Peyer's patch (tissue), 4 donors: Measurements from ENCODE around the gene SMTN. TPM values are rescaled to one million over a fixed set of nuclear protein-coding genes. Genes with fewer than 3 reads are reported as not detected.
"Not testable (repeated sequence)": the region's sequence is repeated elsewhere in the genome, so short reads cannot be mapped to it uniquely, and the experiment has no call there.

Source experiments
- DNase-seq, 3 donors: peaks; one replicate each; pipeline ENCODE4 v3.0.0-alpha.2; 2017 to 2019
- H3K27ac ChIP-seq, 4 donors: fragments of 200-600 bp; sonication (generic); one replicate each; pipeline ENCODE4 v1.5.1; 2016 to 2019
- H3K27me3 ChIP-seq, 2 donors: fragments of 200-600 bp; sonication (generic); one replicate each; pipeline ENCODE4 v1.5.1; 2019
- H3K36me3 ChIP-seq, 3 donors: fragments of 200-600 bp; sonication (generic); one replicate each; pipeline ENCODE4 v1.5.1; 2016 to 2019
- H3K4me1 ChIP-seq, 4 donors: fragments of 200-600 bp; sonication (generic); one replicate each; pipeline ENCODE4 v1.5.1; 2016 to 2019
- H3K4me3 ChIP-seq, 4 donors: fragments of 200-600 bp; sonication (generic); 1 replicate in 3 of 4; 2 replicates in 1 of 4; pipeline ENCODE4 v1.5.1; 2016 to 2019; ENCODE audit warnings: mild to moderate bottlenecking in 1 of 4
- H3K9me3 ChIP-seq, 4 donors: fragments of 200-600 bp; sonication (generic); one replicate each; pipeline ENCODE4 v1.5.1; 2016 to 2019; ENCODE audit warnings: mild to moderate bottlenecking in 1 of 4
- CTCF ChIP-seq, 6 experiments: fragments of 450-650 bp in 4 of 6; fragments of 200-600 bp in 2 of 6; sonication (generic) in 1 of 6; IDR thresholded peaks; one replicate each; pipeline ENCODE4 v1.5.1; 2017 to 2019; ENCODE audit warnings: antibody characterized with exemption in 6 of 6, mild to moderate bottlenecking in 3 of 6, moderate library complexity in 1 of 6
- POLR2A ChIP-seq, 2 donors: fragments of 450-650 bp; IDR thresholded peaks; one replicate each; pipeline ENCODE4 v1.5.1; 2017; ENCODE audit warnings: antibody characterized with exemption in 2 of 2, mild to moderate bottlenecking in 2 of 2, moderate library complexity in 2 of 2
- total RNA-seq, 4 donors: library from RNA; depleted of rRNA; stranded (reverse); fragments of >200 nt; gene quantifications; one replicate each; pipeline ENCODE4 v1.1.0, GENCODE V29; 2016

Gene SMTN
- total RNA-seq, 4 donors from 2014 or later, result 23.1 to 124 (median 75.9) TPM

- Histone ChIP-seq H3K4me1 (no peaks in the 10 kb centered on the region), H3K4me3 (peak overlapping the region in 2 of 4 donors; percentile 32 to 43), H3K36me3 (no peaks in the 10 kb centered on the region), H3K9me3 (no peaks in the 10 kb centered on the region), H3K27ac (no peak overlapping the region), H3K27me3 (no peaks in the 10 kb centered on the region)
- no peak for DNase-seq
- TF ChIP-seq CTCF (IDR thresholded peaks at IDR 0.05), result no peak
- no peak for TF ChIP-seq POLR2A (IDR thresholded peaks at IDR 0.05)
These were observed 16.7 kb upstream of the SMTN start for GRCh38 chr22:31064369-31064768.

GRCh38 chr22:31068970-31069369 is 12.1 kb upstream of the SMTN start:
- H3K4me1 ChIP-seq, result no peaks in the 10 kb centered on the region
- H3K4me3 ChIP-seq, result no peak overlapping the region
- H3K36me3 ChIP-seq, result no peaks in the 10 kb centered on the region
- no peak for DNase-seq
- H3K27me3 ChIP-seq, result no peaks in the 10 kb centered on the region
- H3K9me3 ChIP-seq, result no peaks in the 10 kb centered on the region
- TF ChIP-seq CTCF (IDR thresholded peaks at IDR 0.05) (no peak), POLR2A (IDR thresholded peaks at IDR 0.05) (no peak)
- H3K27ac ChIP-seq, result no peak overlapping the region

- H3K27ac ChIP-seq, DNase-seq, H3K36me3 ChIP-seq, H3K4me3 ChIP-seq, H3K9me3 ChIP-seq, H3K27me3 ChIP-seq, H3K4me1 ChIP-seq: not testable (repeated sequence)
These were observed 11.3 kb upstream of the SMTN start for GRCh38 chr22:31069691-31070314.

- not testable (repeated sequence) for H3K36me3 ChIP-seq, H3K4me3 ChIP-seq, DNase-seq, H3K4me1 ChIP-seq, H3K27me3 ChIP-seq, H3K27ac ChIP-seq, H3K9me3 ChIP-seq
These were observed 8.0 kb upstream of the SMTN start for GRCh38 chr22:31073125-31073524.

- DNase-seq, H3K27ac ChIP-seq, H3K27me3 ChIP-seq, H3K36me3 ChIP-seq, H3K4me1 ChIP-seq, H3K9me3 ChIP-seq, H3K4me3 ChIP-seq: not testable (repeated sequence)
These were observed 7.5 kb upstream of the SMTN start for GRCh38 chr22:31073545-31074145.

GRCh38 chr22:31075961-31076360 is 5.2 kb upstream of the SMTN start:
- no peak for TF ChIP-seq CTCF (IDR thresholded peaks at IDR 0.05)
- TF ChIP-seq POLR2A (IDR thresholded peaks at IDR 0.05), result no peak
- H3K9me3 ChIP-seq, result no peaks in the 10 kb centered on the region
- H3K4me1 ChIP-seq, result peaks cover 0 to 24% (median 0%) of the 10 kb centered on the region in 4 donors
- H3K4me3 ChIP-seq, result no peak overlapping the region
- H3K27me3 ChIP-seq, result no peaks in the 10 kb centered on the region
- H3K27ac ChIP-seq, result peak overlapping the region; percentile 42 to 74 (median 68)
- DNase-seq, result peak in 2 of 3 donors; percentile 22 to 74
- no peaks in the 10 kb centered on the region for H3K36me3 ChIP-seq

- Histone ChIP-seq H3K27me3 (no peaks in the 10 kb centered on the region), H3K4me3 (no peak overlapping the region), H3K9me3 (no peaks in the 10 kb centered on the region), H3K36me3 (no peaks in the 10 kb centered on the region), H3K27ac (peak overlapping the region in 1 of 4 donors; percentile 93), H3K4me1 (peaks cover 0 to 38% (median 0%) of the 10 kb centered on the region in 4 donors)
- no peak for DNase-seq
- no peak for TF ChIP-seq POLR2A (IDR thresholded peaks at IDR 0.05)
- TF ChIP-seq CTCF (IDR thresholded peaks at IDR 0.05), result no peak
These were observed 3.4 kb upstream of the SMTN start for GRCh38 chr22:31077681-31078080.

- not testable (repeated sequence) for H3K9me3 ChIP-seq, H3K4me3 ChIP-seq, H3K27me3 ChIP-seq, H3K36me3 ChIP-seq, DNase-seq
- Histone ChIP-seq H3K4me1 (peaks cover 0 to 45% (median 0%) of the 10 kb centered on the region in 4 donors), H3K27ac (peak overlapping the region in 3 of 4 donors; percentile 31 to 93 (median 73))
These were observed 2.7 kb upstream of the SMTN start for GRCh38 chr22:31078389-31078788.
